Measurements from ENCODE around the gene KRT8.

The KRT8 gene

GRCh38 chr12:52879394-52880351 is 25.2 kb downstream of the KRT8 start:
- no peak for TF ChIP-seq GATA3 (IDR thresholded peaks at IDR 0.05; ENCODE audit: low read depth, low read length)
- no peak for TF ChIP-seq GATA2 (IDR thresholded peaks at IDR 0.05; ENCODE audit: low read depth, low read length)

DNA sequence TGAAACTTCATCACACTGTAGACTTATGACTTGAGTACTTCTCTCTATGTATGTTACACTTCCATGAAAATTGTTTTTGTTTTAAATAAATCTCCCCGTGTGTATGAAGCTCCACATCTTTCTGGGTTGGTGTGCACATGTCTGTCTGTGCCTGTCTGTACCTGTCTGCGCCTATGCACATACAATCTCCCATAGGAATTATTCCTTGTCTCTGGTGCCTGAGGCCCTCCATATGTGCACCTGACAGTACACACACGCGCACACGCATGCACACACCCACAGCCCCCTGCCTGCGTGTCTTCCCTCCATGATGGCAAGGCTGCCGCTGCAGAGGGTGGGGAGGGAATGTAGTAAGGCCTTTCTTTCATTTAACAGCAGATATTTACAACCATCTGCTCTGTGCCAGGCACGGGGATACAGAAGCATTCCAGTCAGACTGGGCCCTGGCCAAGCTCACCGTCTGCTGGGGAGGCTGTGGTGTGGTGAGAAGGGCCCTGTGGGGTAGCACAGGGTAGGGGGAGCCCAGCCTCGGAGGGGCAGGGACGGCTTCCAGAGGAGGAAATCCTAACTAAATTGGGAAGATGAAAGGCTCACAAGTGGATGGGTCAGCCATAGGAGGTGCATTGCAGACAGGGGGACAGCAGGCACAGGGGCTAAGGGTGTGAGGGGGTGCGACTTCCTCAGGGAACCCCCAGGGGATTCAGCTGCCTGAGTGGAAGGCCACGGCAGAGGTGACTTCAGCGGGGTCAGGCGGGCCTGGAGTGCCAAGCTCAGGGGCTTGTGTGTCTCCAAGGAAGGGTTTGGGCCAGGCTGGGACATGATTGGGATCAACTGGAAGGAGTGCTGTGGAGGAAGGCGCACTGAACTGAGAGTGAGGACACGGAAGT is 26.1 kb downstream of the KRT8 start:
- TF ChIP-seq GATA2 (IDR thresholded peaks at IDR 0.05; ENCODE audit: low read depth, low read length) = no peak
- TF ChIP-seq GATA3 (IDR thresholded peaks at IDR 0.05; ENCODE audit: low read depth, low read length) = no peak

DNA sequence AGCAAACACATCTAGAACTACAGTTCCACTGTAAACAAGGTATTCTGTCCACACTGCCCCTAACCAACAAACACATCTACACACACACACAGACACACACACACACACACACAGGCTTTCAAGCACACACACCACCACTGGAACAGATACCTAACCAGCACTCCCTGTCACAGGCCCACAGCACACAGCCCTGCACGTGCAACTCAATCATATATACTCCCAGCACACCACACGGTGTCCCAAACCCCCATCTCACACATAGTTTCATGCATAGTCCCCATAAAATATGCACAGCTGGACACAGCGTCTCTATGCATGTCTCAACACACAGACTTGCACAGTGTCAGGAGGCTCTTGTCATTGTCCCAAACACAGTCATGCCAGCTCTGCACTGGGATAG is 27.6 kb downstream of the KRT8 start:
- no peak for TF ChIP-seq GATA2 (IDR thresholded peaks at IDR 0.05; ENCODE audit: low read depth, low read length)
- TF ChIP-seq GATA3 (IDR thresholded peaks at IDR 0.05; ENCODE audit: low read depth, low read length) = no peak

DNA sequence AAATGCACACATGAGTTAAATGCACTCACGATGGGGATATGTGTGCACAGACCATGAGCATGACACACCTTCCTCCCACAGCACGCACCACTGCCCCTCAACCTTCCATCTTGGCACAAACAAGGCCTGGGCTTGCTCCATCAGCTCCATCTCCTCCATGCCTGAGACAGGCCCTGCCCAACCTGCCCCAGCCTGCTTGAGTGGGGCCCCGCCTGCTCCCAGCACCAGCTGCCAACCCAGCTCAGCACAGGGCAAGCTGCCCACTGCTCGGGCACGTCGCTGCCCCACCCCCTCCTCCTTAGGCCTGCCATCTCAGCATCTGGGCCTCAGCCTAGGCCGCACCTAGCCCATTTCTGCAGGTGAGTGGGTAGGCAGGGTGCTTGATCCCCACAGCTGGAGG is 28.5 kb downstream of the KRT8 start:
- TF ChIP-seq GATA3 (IDR thresholded peaks at IDR 0.05; ENCODE audit: low read depth, low read length) (no peak), GATA2 (IDR thresholded peaks at IDR 0.05; ENCODE audit: low read depth, low read length) (no peak)

GRCh38 chr12:52874573-52875435 is 30.1 kb downstream of the KRT8 start:
- no peak for TF ChIP-seq GATA3 (IDR thresholded peaks at IDR 0.05; ENCODE audit: low read depth, low read length)
- TF ChIP-seq GATA2 (IDR thresholded peaks at IDR 0.05; ENCODE audit: low read depth, low read length) = no peak

- no peak for TF ChIP-seq GATA3 (IDR thresholded peaks at IDR 0.05; ENCODE audit: low read depth, low read length)
Observed at GRCh38 chr12:52873832-52874572, 30.9 kb downstream of the KRT8 start.

DNA sequence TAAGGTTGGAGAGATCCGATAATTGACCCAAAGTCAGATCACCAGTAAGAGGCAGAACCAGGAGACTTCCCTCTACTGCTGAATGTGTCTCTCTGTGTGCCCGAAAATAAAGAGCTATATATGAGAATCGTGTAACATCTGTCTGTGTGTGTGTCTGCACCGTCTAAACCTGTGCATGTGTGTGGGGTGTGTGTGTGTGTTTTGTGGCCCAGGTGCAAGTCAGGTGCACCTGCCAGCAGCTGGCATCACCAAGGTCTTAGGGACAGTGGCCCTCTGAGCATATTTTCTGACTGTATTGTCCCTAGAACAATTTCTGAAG is 31.4 kb downstream of the KRT8 start:
- TF ChIP-seq GATA3 (IDR thresholded peaks at IDR 0.05; ENCODE audit: low read depth, low read length) (no peak), GATA2 (IDR thresholded peaks at IDR 0.05; ENCODE audit: low read depth, low read length) (no peak)

GRCh38 chr12:52872644-52873389 is 32.1 kb downstream of the KRT8 start:
- TF ChIP-seq GATA2 (IDR thresholded peaks at IDR 0.05; ENCODE audit: low read depth, low read length) (no peak), GATA3 (IDR thresholded peaks at IDR 0.05; ENCODE audit: low read depth, low read length) (no peak)

- no peak for TF ChIP-seq GATA2 (IDR thresholded peaks at IDR 0.05; ENCODE audit: low read depth, low read length)
- TF ChIP-seq GATA3 (IDR thresholded peaks at IDR 0.05; ENCODE audit: low read depth, low read length) = no peak
Observed at GRCh38 chr12:52871291-52872039, 33.4 kb downstream of the KRT8 start.

GRCh38 chr12:52870361-52871290 is 34.2 kb downstream of the KRT8 start:
- no peak for TF ChIP-seq GATA3 (IDR thresholded peaks at IDR 0.05; ENCODE audit: low read depth, low read length)
- no peak for TF ChIP-seq GATA2 (IDR thresholded peaks at IDR 0.05; ENCODE audit: low read depth, low read length)

DNA sequence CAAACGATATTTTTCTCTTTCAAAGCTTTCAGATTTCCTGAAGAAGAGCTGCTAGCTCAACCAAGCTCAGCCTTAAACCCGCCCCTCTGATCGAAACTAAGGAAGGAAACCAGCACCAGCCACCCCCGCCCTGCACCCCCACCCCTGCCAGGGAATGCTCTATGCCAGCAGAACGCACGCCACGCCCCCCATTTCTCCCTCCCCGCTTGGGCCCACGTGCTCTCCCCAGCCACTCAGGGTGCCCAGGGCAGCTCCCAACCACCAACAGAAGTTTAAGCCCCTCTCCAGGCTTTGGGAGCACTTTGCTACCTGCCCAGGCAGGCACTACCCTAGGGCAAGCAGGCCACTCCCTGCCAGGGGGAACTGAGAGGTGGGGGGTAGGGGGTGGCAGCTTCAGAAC is 37.2 kb downstream of the KRT8 start:
- TF ChIP-seq GATA2 (IDR thresholded peaks at IDR 0.05; ENCODE audit: low read depth, low read length) (no peak), GATA3 (IDR thresholded peaks at IDR 0.05; ENCODE audit: low read depth, low read length) (no peak)
